HCT116 (cell line): Measurements from ENCODE around the gene GPR176. TPM values are rescaled to one million over a fixed set of nuclear protein-coding genes. Genes with fewer than 3 reads are reported as not detected.

ENCODE experiments used
- ATAC-seq: fragments of 200-7000 bp; cut with Tn5 transposase; 2 replicates; pipeline ENCODE4 v1.9.1; 2020; ENCODE audit warnings: mild to moderate bottlenecking, moderate library complexity
- BruUV-seq: library from RNA; stranded (reverse); fragments of 400-500 nt; replicated peaks from 2 replicates; lab custom pipeline; 2021; lab: Mats Ljungman, UMichigan
- CTCF ChIA-PET: fragments of 300-600 bp; sonication (Branson Sonifier 250); formaldehyde crosslinking; loops from one replicate; lab custom pipeline; 2021; ENCODE audit warnings: antibody characterized with exemption; lab: Charles Lee
- POLR2A ChIA-PET: fragments of 300-600, 350-600 bp; sonication (Branson Sonifier 250); formaldehyde crosslinking; loops from one replicate; lab custom pipeline; 2021; ENCODE audit warnings: antibody characterized with exemption; lab: Charles Lee
- RAD21 ChIA-PET, 2 experiments: fragments of 300-600 bp; sonication (Branson Sonifier 250); formaldehyde crosslinking; loops; one replicate each; lab custom pipeline; 2023; ENCODE audit warnings: low total read pairs in 2 of 2; ENCODE audit not compliant: uncharacterized antibody in 2 of 2, unreplicated experiment in 2 of 2, low non-redundant PET in 1 of 2; lab: Charles Lee
- DNase-seq: peaks from one replicate; pipeline ENCODE4 v3.0.0-alpha.2; 2010; ENCODE audit warnings: low read depth, low spot score
- H2AFZ ChIP-seq: fragments of 200-600 bp; shearing (Covaris generic), sonication (generic); 2 replicates; pipeline ENCODE4 v1.6.1; 2017; ENCODE audit warnings: low read depth, mixed run types, mixed read lengths, antibody characterized with exemption, low read length; ENCODE audit not compliant: poor library complexity, severe bottlenecking
- H3K27ac ChIP-seq: 2 replicates; pipeline ENCODE4 v1.5.1; 2012; ENCODE audit warnings: low read depth, low read length
- H3K27me3 ChIP-seq: fragments of 200-600 bp; sonication (generic); 2 replicates; pipeline ENCODE4 v1.6.1; 2016; ENCODE audit warnings: mixed run types, low read length, mixed read lengths; ENCODE audit not compliant: insufficient read depth
- H3K36me3 ChIP-seq, 2 experiments: fragments of 200-500 bp in 1 of 2; fragments of 200-600 bp in 1 of 2; sonication (Bioruptor generic) in 1 of 2; sonication (generic) in 1 of 2; 2 replicates each; pipeline versions ENCODE4 v1.5.1 to v1.6.1; 2014 to 2016; ENCODE audit warnings: low read length in 2 of 2, inconsistent platforms in 1 of 2, mixed read lengths in 1 of 2, mixed run types in 1 of 2; ENCODE audit not compliant: insufficient read depth in 2 of 2, control insufficient read depth in 1 of 2
- H3K4me1 ChIP-seq, 2 experiments: fragments of 200-600 bp in 1 of 2; sonication (generic) in 1 of 2; 2 replicates each; pipeline versions ENCODE4 v1.5.1 to v1.6.1; 2012 to 2017; ENCODE audit warnings: low read length in 2 of 2, inconsistent platforms in 1 of 2, mild to moderate bottlenecking in 1 of 2, mixed read lengths in 1 of 2, mixed run types in 1 of 2, moderate library complexity in 1 of 2; ENCODE audit not compliant: insufficient read depth in 2 of 2, control insufficient read depth in 1 of 2
- H3K4me2 ChIP-seq: fragments of 200-600 bp; sonication (generic); 2 replicates; pipeline ENCODE4 v1.6.1; 2017; ENCODE audit warnings: mixed run types, low read length, mixed read lengths
- H3K4me3 ChIP-seq, 2 experiments: fragments of 200-600 bp in 1 of 2; sonication (generic) in 1 of 2; replicated peaks in 1 of 2; 2 replicates each; pipeline ENCODE4 v1.5.1; 2011 to 2016; ENCODE audit warnings: low read length in 2 of 2, control low read depth in 1 of 2, low read depth in 1 of 2, mild to moderate bottlenecking in 1 of 2, mixed read lengths in 1 of 2, mixed run types in 1 of 2
- H3K79me2 ChIP-seq: fragments of 200-600 bp; sonication (generic); 2 replicates; pipeline ENCODE4 v1.6.1; 2017; ENCODE audit warnings: mild to moderate bottlenecking, mixed run types, low read length, moderate library complexity, mixed read lengths; ENCODE audit not compliant: insufficient read depth
- H3K9ac ChIP-seq: fragments of 200-600 bp; sonication (generic); 2 replicates; pipeline ENCODE4 v1.6.1; 2016; ENCODE audit warnings: low read length, mixed read lengths
- H3K9me2 ChIP-seq: fragments of 200-600 bp; sonication (generic), shearing (Covaris generic); 2 replicates; pipeline ENCODE4 v1.6.1; 2017; ENCODE audit warnings: mixed run types, mild to moderate bottlenecking, moderate library complexity; ENCODE audit not compliant: insufficient read depth
- H3K9me3 ChIP-seq, 2 experiments: fragments of 200-500 bp in 1 of 2; fragments of 200-600 bp in 1 of 2; sonication (Bioruptor generic) in 1 of 2; sonication (generic) in 1 of 2; 2 replicates each; pipeline ENCODE4 v1.6.1; 2014 to 2017; ENCODE audit warnings: low read length in 2 of 2, mixed read lengths in 2 of 2, inconsistent platforms in 1 of 2, low read depth in 1 of 2, mild to moderate bottlenecking in 1 of 2, mixed run types in 1 of 2, moderate library complexity in 1 of 2; ENCODE audit not compliant: control insufficient read depth in 1 of 2, insufficient read depth in 1 of 2
- H4K20me1 ChIP-seq: fragments of 200-600 bp; sonication (generic), shearing (Covaris generic); 2 replicates; pipeline ENCODE4 v1.6.1; 2017; ENCODE audit warnings: mixed run types, mild to moderate bottlenecking, moderate library complexity; ENCODE audit not compliant: insufficient read depth
- ATF3 ChIP-seq: IDR thresholded peaks from 2 replicates; pipeline ENCODE4 v1.6.1; 2012
- CBX3 ChIP-seq: IDR thresholded peaks from 2 replicates; pipeline ENCODE4 v1.6.1; 2012; ENCODE audit warnings: low read depth
- CEBPB ChIP-seq: IDR thresholded peaks from 2 replicates; pipeline ENCODE4 v1.6.1; 2012; ENCODE audit warnings: low read depth
- EGR1 ChIP-seq: IDR thresholded peaks from 2 replicates; pipeline ENCODE4 v1.6.1; 2012; ENCODE audit warnings: low read depth
- ELF1 ChIP-seq: IDR thresholded peaks from 2 replicates; pipeline ENCODE4 v1.6.1; 2012; ENCODE audit warnings: low read depth, borderline replicate concordance
- EZH2 ChIP-seq: fragments of 200-600 bp; sonication (generic); IDR thresholded peaks from 2 replicates; pipeline ENCODE4 v1.6.1; 2017; ENCODE audit warnings: antibody characterized with exemption, mixed run types
- FOSL1 ChIP-seq: IDR thresholded peaks from 2 replicates; pipeline ENCODE4 v1.6.1; 2012; ENCODE audit warnings: low read depth
- JUND ChIP-seq: IDR thresholded peaks from 2 replicates; pipeline ENCODE4 v1.6.1; 2012
- MAX ChIP-seq: IDR thresholded peaks from 2 replicates; pipeline ENCODE4 v1.6.1; 2012
- POLR2A ChIP-seq: IDR thresholded peaks from 2 replicates; pipeline ENCODE4 v1.7.0; 2011; ENCODE audit warnings: borderline replicate concordance; ENCODE audit not compliant: insufficient read depth, insufficient read length; ENCODE audit errors: extremely low read depth
- POLR2AphosphoS5 ChIP-seq: IDR thresholded peaks from 2 replicates; pipeline ENCODE4 v1.6.1; 2011; ENCODE audit warnings: mild to moderate bottlenecking, low read depth, low read length, moderate library complexity
- RAD21 ChIP-seq: IDR thresholded peaks from 2 replicates; pipeline ENCODE4 v1.6.1; 2012; ENCODE audit warnings: low read depth, mild to moderate bottlenecking
- REST ChIP-seq: IDR thresholded peaks from 2 replicates; pipeline ENCODE4 v1.6.1; 2012; ENCODE audit warnings: low read depth
- SIN3A ChIP-seq: IDR thresholded peaks from 2 replicates; pipeline ENCODE4 v1.6.1; 2012; ENCODE audit warnings: low read depth
- SP1 ChIP-seq: IDR thresholded peaks from 2 replicates; pipeline ENCODE4 v1.6.1; 2012; ENCODE audit warnings: low read depth
- SRF ChIP-seq: IDR thresholded peaks from 2 replicates; pipeline ENCODE4 v1.6.1; 2012; ENCODE audit warnings: low read depth
- TCF7L2 ChIP-seq: IDR thresholded peaks from 2 replicates; pipeline ENCODE4 v1.7.0; 2011; ENCODE audit warnings: borderline replicate concordance, inconsistent platforms; ENCODE audit not compliant: insufficient read depth, insufficient read length; ENCODE audit errors: extremely low read depth
- YY1 ChIP-seq: IDR thresholded peaks from 2 replicates; pipeline ENCODE4 v1.6.1; 2011; ENCODE audit warnings: low read length, low read depth, moderate library complexity, mild to moderate bottlenecking; ENCODE audit not compliant: insufficient replicate concordance; ENCODE audit errors: extremely low read depth
- ZBTB33 ChIP-seq: IDR thresholded peaks from 2 replicates; pipeline ENCODE4 v1.6.1; 2011; ENCODE audit warnings: mild to moderate bottlenecking, low read length, moderate library complexity; ENCODE audit not compliant: insufficient replicate concordance; ENCODE audit errors: extremely low read depth
- ZNF274 ChIP-seq: fragments of 200-500 bp; sonication (Bioruptor generic); IDR thresholded peaks from 2 replicates; pipeline ENCODE4 v1.6.1; 2014; ENCODE audit warnings: mild to moderate bottlenecking, low read depth, low read length, inconsistent platforms
- intact Hi-C: fragments of 100-400 bp; cut with micrococcal nuclease; formaldehyde crosslinking; loops from 2 replicates; pipeline ENCODE4 v1.10.0; 2022
- total RNA-seq: library from RNA; stranded (reverse); gene quantifications from one replicate; pipeline ENCODE4 v1.2.1, GENCODE V29; 2021; ENCODE audit not compliant: unreplicated experiment

The GPR176 gene
- total RNA-seq, 1 experiment from 2014 or later: 1.7 TPM

GRCh38 chr15:39907216-39907615 lies 12.8 kb downstream of the GPR176 start:
- Histone ChIP-seq H3K9me2 (no peaks in the 10 kb centered on the region), H4K20me1 (no peaks in the 10 kb centered on the region), H3K9me3 (no peaks in the 10 kb centered on the region), H2AFZ (no peak overlapping the region), H3K36me3 (no peaks in the 10 kb centered on the region), H3K79me2 (no peaks in the 10 kb centered on the region), H3K4me3 (no peak overlapping the region), H3K4me2 (no peak overlapping the region), H3K27me3 (no peaks in the 10 kb centered on the region), H3K4me1 (no peaks in the 10 kb centered on the region), H3K27ac (no peak overlapping the region), H3K9ac (no peak overlapping the region)
- intact Hi-C loops: no loop called here
- POLR2A ChIA-PET: no interaction called here
- ATAC-seq (no peak), DNase-seq (no peak)
- RAD21 ChIA-PET: no interaction called here
- CTCF ChIA-PET: no interaction called here
- TF ChIP-seq EZH2: no peak
- TF ChIP-seq ZNF274: no peak
- no peak for TF ChIP-seq POLR2AphosphoS5
- TF ChIP-seq REST: no peak
- TF ChIP-seq SRF: no peak
- no peak for TF ChIP-seq JUND
- no peak for TF ChIP-seq ELF1
- TF ChIP-seq POLR2A: no peak
- TF ChIP-seq FOSL1: no peak
- TF ChIP-seq CBX3: no peak
- no peak for TF ChIP-seq ATF3
- TF ChIP-seq MAX: no peak
- no peak for TF ChIP-seq CEBPB
- no peak for TF ChIP-seq SP1
- no peak for TF ChIP-seq RAD21
- no peak for TF ChIP-seq TCF7L2
- TF ChIP-seq SIN3A: no peak
- TF ChIP-seq ZBTB33: no peak
- TF ChIP-seq YY1: no peak
- TF ChIP-seq EGR1: no peak
- no TSS peak for BruUV-seq
